IPS-11a (cell line): ENCODE measurements around the gene CYSRT1.

Experiments used
- H3K4me3 ChIP-seq: one replicate; pipeline ENCODE4 v1.5.1; 2013; ENCODE audit warnings: low read depth, low read length, control low read depth

The CYSRT1 gene

GRCh38 chr9:137189297-137190295 is 35.4 kb upstream of the CYSRT1 start:
- peak overlapping the region; percentile 89 for H3K4me3 ChIP-seq

GRCh38 chr9:137190315-137190856 is 34.6 kb upstream of the CYSRT1 start:
- H3K4me3 ChIP-seq: no peak overlapping the region

- no peak overlapping the region for H3K4me3 ChIP-seq
These were observed 33.7 kb upstream of the CYSRT1 start for GRCh38 chr9:137191245-137191644.

GRCh38 chr9:137191691-137192447 is 33.1 kb upstream of the CYSRT1 start:
- H3K4me3 ChIP-seq: no peak overlapping the region

GRCh38 chr9:137192448-137192780 is 32.6 kb upstream of the CYSRT1 start:
- H3K4me3 ChIP-seq: no peak overlapping the region

GRCh38 chr9:137192859-137193258 is 32.1 kb upstream of the CYSRT1 start:
- H3K4me3 ChIP-seq: no peak overlapping the region

GRCh38 chr9:137193771-137194170 is 31.2 kb upstream of the CYSRT1 start:
- no peak overlapping the region for H3K4me3 ChIP-seq

- H3K4me3 ChIP-seq: no peak overlapping the region
These were observed 30.6 kb upstream of the CYSRT1 start for GRCh38 chr9:137194388-137194787.

GRCh38 chr9:137194909-137195308 is 30.1 kb upstream of the CYSRT1 start:
- no peak overlapping the region for H3K4me3 ChIP-seq

GRCh38 chr9:137195525-137196220 is 29.3 kb upstream of the CYSRT1 start:
- no peak overlapping the region for H3K4me3 ChIP-seq

GRCh38 chr9:137198051-137198901 is 26.7 kb upstream of the CYSRT1 start:
- no peak overlapping the region for H3K4me3 ChIP-seq

- no peak overlapping the region for H3K4me3 ChIP-seq
These were observed 26.1 kb upstream of the CYSRT1 start for GRCh38 chr9:137198902-137199283.

- peak overlapping the region; percentile 13 for H3K4me3 ChIP-seq
These were observed 25.4 kb upstream of the CYSRT1 start for GRCh38 chr9:137199411-137200121.

- peak within 1 kb of the TSS; percentile 53 for H3K4me3 ChIP-seq
These were observed 24.4 kb upstream of the CYSRT1 start, which contains the start of gene TPRN for GRCh38 chr9:137200311-137201204. Gene TPRN, minus strand, starts transcription at chr9:137200741. Its CDS starts 30 bp downstream, at chr9:137200711.

- peak overlapping the region; percentile 53 for H3K4me3 ChIP-seq
These were observed 23.6 kb upstream of the CYSRT1 start for GRCh38 chr9:137201205-137201868.

GRCh38 chr9:137202966-137203365 is 22.0 kb upstream of the CYSRT1 start:
- H3K4me3 ChIP-seq: no peak overlapping the region

- peak overlapping the region; percentile 94 for H3K4me3 ChIP-seq
These were observed 20.2 kb upstream of the CYSRT1 start for GRCh38 chr9:137204731-137205125.
